Spleen (tissue), 11 donors: Measurements from ENCODE around the gene ZNF385C. TPM values are rescaled to one million over a fixed set of nuclear protein-coding genes. Genes with fewer than 3 reads are reported as not detected.

Source experiments
- DNase-seq: peaks from one replicate; pipeline ENCODE4 v3.0.0-alpha.2; 2020
- H3K27ac ChIP-seq, 8 donors: fragments of 200-600 bp; sonication (generic) in 7 of 8; 1 replicate in 4 of 8; 2 replicates in 4 of 8; pipeline versions ENCODE4 v1.5.0 to v1.8.0; 2016 to 2021; ENCODE audit warnings: inconsistent platforms in 4 of 8, mild to moderate bottlenecking in 4 of 8, moderate library complexity in 1 of 8
- H3K27me3 ChIP-seq, 7 donors: fragments of 200-600 bp; sonication (generic) in 6 of 7; replicated peaks in 1 of 7; 1 replicate in 4 of 7; 2 replicates in 3 of 7; pipeline versions ENCODE4 v1.5.0 to v1.8.0; 2016 to 2021; ENCODE audit warnings: inconsistent platforms in 3 of 7, mild to moderate bottlenecking in 1 of 7
- H3K36me3 ChIP-seq, 6 donors: fragments of 200-600 bp; sonication (generic) in 5 of 6; 1 replicate in 4 of 6; 2 replicates in 2 of 6; pipeline versions ENCODE4 v1.5.0 to v1.8.0; 2016 to 2021; ENCODE audit warnings: inconsistent platforms in 2 of 6
- H3K4me1 ChIP-seq, 6 donors: fragments of 200-600 bp; sonication (generic) in 5 of 6; 1 replicate in 3 of 6; 2 replicates in 3 of 6; pipeline versions ENCODE4 v1.5.0 to v1.8.0; 2016 to 2021; ENCODE audit warnings: inconsistent platforms in 3 of 6
- H3K4me3 ChIP-seq, 8 donors: fragments of 200-600 bp; sonication (generic) in 7 of 8; 1 replicate in 4 of 8; 2 replicates in 4 of 8; pipeline versions ENCODE4 v1.5.0 to v1.8.0; 2016 to 2021; ENCODE audit warnings: inconsistent platforms in 4 of 8, mild to moderate bottlenecking in 4 of 8, moderate library complexity in 2 of 8
- H3K9me3 ChIP-seq, 8 donors: fragments of 200-600 bp; sonication (generic) in 7 of 8; 1 replicate in 4 of 8; 2 replicates in 4 of 8; pipeline versions ENCODE4 v1.5.0 to v1.8.0; 2016 to 2021; ENCODE audit warnings: inconsistent platforms in 4 of 8
- POLR2A ChIP-seq, 3 donors: fragments of 450-650 bp; IDR thresholded peaks; one replicate each; pipeline ENCODE4 v1.5.1; 2017; ENCODE audit warnings: antibody characterized with exemption in 3 of 3, mild to moderate bottlenecking in 1 of 3
- POLR2AphosphoS5 ChIP-seq, 3 donors: sonication (generic); formaldehyde crosslinking; IDR thresholded peaks; one replicate each; pipeline ENCODE4 v1.5.1; 2017; ENCODE audit warnings: antibody characterized with exemption in 3 of 3
- WGBS, 5 donors: extraction: QIAGEN DNeasy Blood & Tissue Kit in 3 of 5; methylation state at CpG; one replicate each; pipeline versions ENCODE4 v1.1.5 to v1.1.7; 2013 to 2018; 5-methylcytosine and 5-hydroxymethylcytosine counted together
- intact Hi-C: fragments of 100-400 bp; cut with DNase I; formaldehyde crosslinking; loops from one replicate; pipeline ENCODE4 v1.15.0; 2023; ENCODE audit warnings: low total_unique reads
- polyA plus RNA-seq, 3 donors: library from polyadenylated mRNA; stranded (reverse); fragments of 200-250 nt; gene quantifications; one replicate each; pipeline ENCODE4 v1.2.1, GENCODE V29; 2013
- total RNA-seq, 7 donors: library from RNA; depleted of rRNA in 3 of 7; stranded (reverse); fragments of >200 nt in 3 of 7; fragmentation: NEBNext Ultra II Directional in 4 of 7; extraction: Animal tissue kit (Norgen Biotek cat#: 25700) in 4 of 7; gene quantifications; one replicate each; pipeline versions ENCODE4 v1.1.0 to v1.2.1, GENCODE V29; 2016 to 2021
- TF ChIP-seq, protein P1 (sequence below), 11 experiments: fragments of 200-600 bp in 7 of 11; fragments of 450-650 bp in 4 of 11; sonication (generic) in 4 of 11; IDR thresholded peaks in 8 of 11; conservative IDR thresholded peaks in 3 of 11; 1 replicate in 7 of 11; 2 replicates in 4 of 11; pipeline versions ENCODE4 v1.4.0 to v1.8.0; 2016 to 2021; ENCODE audit warnings: antibody characterized with exemption in 11 of 11, inconsistent platforms in 4 of 11, mild to moderate bottlenecking in 1 of 11
- donor health status: healthy with polysubstance abuse.
- donor health status: DM: no; HTN: no; CAD: no; lungs with moderate emphysema.
- donor health status: DM: no; HTN: no; CAD: no.
- donor health status: Bipolar disorder and iron deficiency.
- donor health status: healthy.
- donor health status: DM: no; HTN: no; CAD: no.
- donor health status: DM: yes; HTN: yes; CAD: no.

The ZNF385C gene
- total and polyA plus RNA-seq, 10 donors = 0.17 to 0.60 (median 0.41) TPM; not detected in 2

DNA sequence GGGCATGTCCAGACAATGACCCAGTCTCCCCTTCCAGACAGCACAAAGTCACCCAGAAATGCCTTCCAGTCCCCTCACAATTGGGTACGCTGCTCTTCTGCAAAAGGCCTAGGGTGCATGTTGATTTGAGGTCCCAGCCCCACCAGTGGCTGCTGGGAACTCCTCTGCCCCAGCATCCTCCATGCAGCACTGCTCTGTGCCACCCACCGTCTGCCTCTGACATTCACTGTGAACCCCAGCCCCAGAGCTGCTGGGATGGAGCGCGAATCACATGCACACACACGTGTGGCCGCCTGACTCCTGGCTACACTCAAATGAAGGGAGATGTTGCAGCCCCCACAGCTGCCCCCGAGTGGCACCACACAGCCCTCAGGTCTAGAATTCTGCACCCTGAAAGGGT, 46.6 kb downstream of the ZNF385C start:
- peaks cover 0 to 49% (median 0%) of the 10 kb centered on the region in 7 donors for H3K27me3 ChIP-seq
- no peak overlapping the region for H3K4me3 ChIP-seq
- H3K4me1 ChIP-seq = peaks cover 0 to 24% (median 14%) of the 10 kb centered on the region in 6 donors
- no peak overlapping the region for H3K27ac ChIP-seq
- intact Hi-C loops = no loop called here
- TF ChIP-seq POLR2AphosphoS5 (IDR thresholded peaks at IDR 0.05) (no peak), POLR2A (IDR thresholded peaks at IDR 0.05) (no peak)
- TF ChIP-seq, protein P1, sequence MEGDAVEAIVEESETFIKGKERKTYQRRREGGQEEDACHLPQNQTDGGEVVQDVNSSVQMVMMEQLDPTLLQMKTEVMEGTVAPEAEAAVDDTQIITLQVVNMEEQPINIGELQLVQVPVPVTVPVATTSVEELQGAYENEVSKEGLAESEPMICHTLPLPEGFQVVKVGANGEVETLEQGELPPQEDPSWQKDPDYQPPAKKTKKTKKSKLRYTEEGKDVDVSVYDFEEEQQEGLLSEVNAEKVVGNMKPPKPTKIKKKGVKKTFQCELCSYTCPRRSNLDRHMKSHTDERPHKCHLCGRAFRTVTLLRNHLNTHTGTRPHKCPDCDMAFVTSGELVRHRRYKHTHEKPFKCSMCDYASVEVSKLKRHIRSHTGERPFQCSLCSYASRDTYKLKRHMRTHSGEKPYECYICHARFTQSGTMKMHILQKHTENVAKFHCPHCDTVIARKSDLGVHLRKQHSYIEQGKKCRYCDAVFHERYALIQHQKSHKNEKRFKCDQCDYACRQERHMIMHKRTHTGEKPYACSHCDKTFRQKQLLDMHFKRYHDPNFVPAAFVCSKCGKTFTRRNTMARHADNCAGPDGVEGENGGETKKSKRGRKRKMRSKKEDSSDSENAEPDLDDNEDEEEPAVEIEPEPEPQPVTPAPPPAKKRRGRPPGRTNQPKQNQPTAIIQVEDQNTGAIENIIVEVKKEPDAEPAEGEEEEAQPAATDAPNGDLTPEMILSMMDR (IDR thresholded peaks at IDR 0.05 in 8 of 11, conservative IDR thresholded peaks at IDR 0.05 in 3 of 11) = no peak
- 90 to 95% (median 92%) methylated on average over 4 to 7 of the region's 7 CpGs for WGBS, 5 donors
- DNase-seq = no peak
- peaks cover 0 to 3% (median 0%) of the 10 kb centered on the region in 8 donors for H3K9me3 ChIP-seq
- H3K36me3 ChIP-seq = no peaks in the 10 kb centered on the region

DNA sequence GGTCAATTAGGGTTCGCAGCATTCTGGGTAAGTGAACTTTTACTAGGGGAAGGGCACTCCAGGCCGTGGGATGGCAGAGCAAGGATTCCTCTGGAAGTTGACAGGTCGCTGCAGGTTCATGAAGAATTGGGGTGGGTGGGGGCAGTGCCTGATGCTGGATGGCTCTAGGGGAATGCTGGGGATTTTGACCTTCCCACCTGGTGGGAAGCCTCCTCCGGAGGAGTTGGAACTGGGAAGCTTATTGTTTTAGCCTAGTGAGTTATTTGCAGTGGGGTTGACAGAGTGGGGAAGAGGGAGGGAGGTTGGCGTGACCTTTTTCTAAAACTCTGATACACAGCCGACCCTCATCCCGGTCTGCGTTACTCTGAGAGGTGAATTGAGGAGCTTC, 47.3 kb downstream of the ZNF385C start:
- TF ChIP-seq POLR2AphosphoS5 (IDR thresholded peaks at IDR 0.05) = no peak
- TF ChIP-seq, protein P1 (IDR thresholded peaks at IDR 0.05 in 8 of 11, conservative IDR thresholded peaks at IDR 0.05 in 3 of 11) = no peak
- no peak for TF ChIP-seq POLR2A (IDR thresholded peaks at IDR 0.05)
- Histone ChIP-seq H3K27ac (no peak overlapping the region), H3K4me3 (peak overlapping the region in 7 of 8 donors; percentile 44 to 81 (median 55)), H3K4me1 (peaks cover 0 to 24% (median 14%) of the 10 kb centered on the region in 6 donors), H3K27me3 (peaks cover 0 to 46% (median 0%) of the 10 kb centered on the region in 7 donors), H3K9me3 (no peaks in the 10 kb centered on the region), H3K36me3 (no peaks in the 10 kb centered on the region)
- 65 to 73% (median 68%) methylated on average over 8 of the region's 8 CpGs for WGBS, 5 donors
- DNase-seq = no peak
- intact Hi-C loops = no loop called here

DNA sequence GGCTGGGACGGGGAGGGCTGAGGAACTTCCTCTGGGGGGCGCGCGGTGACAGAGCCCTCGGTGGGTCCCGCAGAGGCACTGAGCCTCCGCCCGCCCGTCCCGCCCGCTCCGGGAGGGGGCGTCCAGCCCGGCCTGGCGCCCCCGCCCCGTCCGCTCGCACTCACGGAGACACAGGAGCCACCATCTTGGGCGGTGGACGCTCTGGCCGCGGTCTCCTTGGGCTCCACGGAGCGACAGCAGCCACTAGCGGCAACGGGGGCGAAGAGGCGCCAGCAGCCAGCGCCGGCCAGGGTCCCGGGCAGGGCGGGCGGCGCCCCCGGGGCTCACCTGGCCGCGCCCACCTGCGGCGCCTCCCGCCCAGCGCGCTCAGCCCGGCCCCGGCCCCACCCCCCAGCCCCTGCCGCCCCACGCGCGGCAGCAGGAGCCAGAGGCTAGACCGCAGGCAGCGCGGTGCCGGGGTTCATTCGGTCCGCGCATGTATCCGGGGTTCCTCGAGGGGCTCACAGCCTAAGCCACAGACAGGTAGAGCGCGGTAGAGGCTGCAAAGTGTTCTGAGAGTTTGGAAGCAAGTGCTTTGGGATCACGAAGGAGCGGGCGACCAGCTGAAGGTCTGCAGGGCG, 47.8 kb downstream of the ZNF385C start, which contains the start of gene C17orf113:
C17orf113 (minus strand) TSS at position 209 of the 620 bp plus-strand sequence. CDS start 7,225 bp downstream, outside the sequence.
- 1 to 4% (median 3%) methylated on average over 15 to 65 of the region's 65 CpGs for WGBS, 5 donors

More for the DNA sequence above, 47.8 kb downstream of the ZNF385C start, which contains the start of gene C17orf113:
- Histone ChIP-seq H3K27ac (peak within 1 kb of the TSS in 1 of 8 donors; percentile 43), H3K9me3 (no peaks in the 10 kb centered on the region), H3K4me1 (peaks cover 0 to 24% (median 14%) of the 10 kb centered on the region in 6 donors), H3K36me3 (no peaks in the 10 kb centered on the region), H3K4me3 (peak within 1 kb of the TSS; percentile 44 to 81 (median 54)), H3K27me3 (peaks cover 0 to 41% (median 0%) of the 10 kb centered on the region in 7 donors)
- DNase-seq = peak; percentile 90
- TF ChIP-seq, protein P1 (IDR thresholded peaks at IDR 0.05 in 8 of 11, conservative IDR thresholded peaks at IDR 0.05 in 3 of 11) = peak in 5 of 11 experiments; percentile 39 to 53 (median 44)
- TF ChIP-seq POLR2AphosphoS5 (IDR thresholded peaks at IDR 0.05) = peak in 1 of 3 donors; percentile 54
- no peak for TF ChIP-seq POLR2A (IDR thresholded peaks at IDR 0.05)
- intact Hi-C loops = no loop called here
